ENCODE data around the gene SPRR2E. TPM values are rescaled to one million over a fixed set of nuclear protein-coding genes. Genes with fewer than 3 reads are reported as not detected.

The SPRR2E gene
- total RNA-seq, 6 donors from 2014 or later = not detected

- H3K27me3 ChIP-seq = no peaks in the 10 kb centered on the region
- no peak overlapping the region for H3K4me3 ChIP-seq
- no peaks in the 10 kb centered on the region for H3K4me1 ChIP-seq
- no peaks in the 10 kb centered on the region for H3K9me3 ChIP-seq
- 81 to 85% methylated on average over 1 of the region's 1 CpG for WGBS, 2 donors
- H3K36me3 ChIP-seq = no peaks in the 10 kb centered on the region
- no peak for DNase-seq
- peak in 1 of 2 donors; percentile 31 for ATAC-seq (ENCODE audit: low FRiP score in 2 of 2)
- TF ChIP-seq POLR2AphosphoS5 (IDR thresholded peaks at IDR 0.05) = no peak
- H3K27ac ChIP-seq = no peak overlapping the region
These were observed 6.7 kb downstream of the SPRR2E start for GRCh38 chr1:153087652-153088051.

- H3K27ac ChIP-seq = no peak overlapping the region
- no peaks in the 10 kb centered on the region for H3K9me3 ChIP-seq
- H3K4me1 ChIP-seq = no peaks in the 10 kb centered on the region
- H3K36me3 ChIP-seq = no peaks in the 10 kb centered on the region
- no peak overlapping the region for H3K4me3 ChIP-seq
- TF ChIP-seq POLR2A (IDR thresholded peaks at IDR 0.05) = no peak
- no peak for TF ChIP-seq CTCF (IDR thresholded peaks at IDR 0.05)
- no peak for TF ChIP-seq POLR2AphosphoS5 (IDR thresholded peaks at IDR 0.05)
- TF ChIP-seq EP300 (IDR thresholded peaks at IDR 0.05) = no peak
- no peak for DNase-seq
- whole genome bisulfite sequencing, 2 donors = 86 to 98% methylated on average over 3 of the region's 3 CpGs
- H3K27me3 ChIP-seq = no peaks in the 10 kb centered on the region
- ATAC-seq (ENCODE audit: low FRiP score in 2 of 2) = no peak
These were observed 12.6 kb downstream of the SPRR2E start for GRCh38 chr1:153081736-153082135.

GRCh38 chr1:153072806-153073726, 21.3 kb downstream of the SPRR2E start:
- no peak overlapping the region for H3K27ac ChIP-seq
- DNase-seq = no peak
- no peaks in the 10 kb centered on the region for H3K36me3 ChIP-seq
- no peaks in the 10 kb centered on the region for H3K27me3 ChIP-seq
- ATAC-seq (ENCODE audit: low FRiP score in 2 of 2) = no peak
- H3K4me1 ChIP-seq = no peaks in the 10 kb centered on the region
- H3K4me3 ChIP-seq = no peak overlapping the region
- H3K9me3 ChIP-seq = no peaks in the 10 kb centered on the region
- TF ChIP-seq POLR2A (IDR thresholded peaks at IDR 0.05) = no peak
- TF ChIP-seq CTCF (IDR thresholded peaks at IDR 0.05) = no peak
- TF ChIP-seq EP300 (IDR thresholded peaks at IDR 0.05) = no peak
- 68 to 84% methylated on average over 3 to 5 of the region's 5 CpGs for WGBS, 2 donors

- no peaks in the 10 kb centered on the region for H3K4me1 ChIP-seq
These were observed 22.8 kb downstream of the SPRR2E start, which contains the start of gene SPRR2B for GRCh38 chr1:153071511-153071910. Gene SPRR2B, minus strand, starts transcription at chr1:153071611. Its CDS starts 772 bp downstream, at chr1:153070839.

GRCh38 chr1:153070243-153070642, 24.1 kb downstream of the SPRR2E start:
- no peak overlapping the region for H3K27ac ChIP-seq
- no peak for TF ChIP-seq POLR2A (IDR thresholded peaks at IDR 0.05)
- TF ChIP-seq EP300 (IDR thresholded peaks at IDR 0.05) = no peak
- TF ChIP-seq CTCF (IDR thresholded peaks at IDR 0.05) = no peak
- no peak for TF ChIP-seq POLR2AphosphoS5 (IDR thresholded peaks at IDR 0.05)
- H3K27me3 ChIP-seq = no peaks in the 10 kb centered on the region
- H3K4me1 ChIP-seq = no peaks in the 10 kb centered on the region
- no peak for DNase-seq
- no peak overlapping the region for H3K4me3 ChIP-seq
- 43 to 69% methylated on average over 2 of the region's 2 CpGs for WGBS, 2 donors
- no peak for ATAC-seq (ENCODE audit: low FRiP score in 2 of 2)
- no peaks in the 10 kb centered on the region for H3K36me3 ChIP-seq
- H3K9me3 ChIP-seq = no peaks in the 10 kb centered on the region

More at GRCh38 chr1:153071511-153071910, 22.8 kb downstream of the SPRR2E start, which contains the start of gene SPRR2B:
- Histone ChIP-seq H3K36me3 (no peaks in the 10 kb centered on the region), H3K4me3 (no peak within 1 kb of the TSS), H3K27ac (no peak within 1 kb of the TSS), H3K9me3 (no peaks in the 10 kb centered on the region), H3K27me3 (no peaks in the 10 kb centered on the region)
- WGBS, 2 donors = 54 to 59% methylated on average over 2 of the region's 2 CpGs
- no peak for TF ChIP-seq CTCF (IDR thresholded peaks at IDR 0.05)
- TF ChIP-seq POLR2AphosphoS5 (IDR thresholded peaks at IDR 0.05) = no peak
- no peak for TF ChIP-seq EP300 (IDR thresholded peaks at IDR 0.05)
- no peak for TF ChIP-seq POLR2A (IDR thresholded peaks at IDR 0.05)
- DNase-seq = no peak
- no peak for ATAC-seq (ENCODE audit: low FRiP score in 2 of 2)
